Endothelial cell of umbilical vein (primary cell): ENCODE data around the gene TRIM37. TPM values are rescaled to one million over a fixed set of nuclear protein-coding genes. Genes with fewer than 3 reads are reported as not detected.

Source experiments
- BruUV-seq: library from RNA; stranded (reverse); fragments of 400-500 nt; replicated peaks from 2 replicates; lab custom pipeline; 2021; lab: Mats Ljungman, UMichigan
- CTCF ChIA-PET: fragments of 300-600, 350-600 bp; sonication (Branson Sonifier 250); formaldehyde crosslinking; loops from one replicate; lab custom pipeline; 2021; ENCODE audit warnings: antibody characterized with exemption, inconsistent platforms; lab: Charles Lee
- POLR2A ChIA-PET: fragments of 300-600, 350-600 bp; sonication (Branson Sonifier 250); formaldehyde crosslinking; loops from one replicate; lab custom pipeline; 2021; ENCODE audit warnings: antibody characterized with exemption, inconsistent platforms; lab: Charles Lee
- DNase-seq: peaks from one replicate; pipeline ENCODE4 v3.0.0-alpha.2; 2011; ENCODE audit warnings: low read depth, low spot score
- FAIRE-seq: peaks from 2 replicates; lab custom pipeline; 2011; peaks lifted over from hg19 to GRCh38; lab: Jason Lieb, UNC
- H2AFZ ChIP-seq: 2 replicates; pipeline ENCODE4 v1.6.0; 2012; ENCODE audit warnings: low read depth, low read length, control low read depth, inconsistent platforms
- H3K27ac ChIP-seq: 2 replicates; pipeline ENCODE4 v1.5.1; 2011; ENCODE audit warnings: low read depth, mild to moderate bottlenecking, control low read depth, low read length, moderate library complexity; ENCODE audit not compliant: insufficient read depth
- H3K27me3 ChIP-seq, 2 experiments: 2 replicates each; pipeline versions ENCODE4 v1.6.0 to v1.6.1; 2011; ENCODE audit warnings: low read length in 2 of 2, mixed read lengths in 1 of 2; ENCODE audit not compliant: control insufficient read depth in 2 of 2, insufficient read depth in 2 of 2
- H3K36me3 ChIP-seq, 2 experiments: 2 replicates in 1 of 2; 3 replicates in 1 of 2; pipeline ENCODE4 v1.5.1; 2011; ENCODE audit warnings: low read length in 2 of 2, mild to moderate bottlenecking in 1 of 2, moderate library complexity in 1 of 2; ENCODE audit not compliant: control insufficient read depth in 2 of 2, insufficient read depth in 2 of 2; ENCODE audit errors: extremely low read depth in 1 of 2
- H3K4me1 ChIP-seq: 3 replicates; pipeline ENCODE4 v1.5.1; 2011; ENCODE audit warnings: mild to moderate bottlenecking, low read length; ENCODE audit not compliant: control insufficient read depth, insufficient read depth; ENCODE audit errors: extremely low read depth
- H3K4me2 ChIP-seq: 2 replicates; pipeline ENCODE4 v1.6.1; 2011; ENCODE audit warnings: low read length, control low read depth, mixed read lengths; ENCODE audit not compliant: insufficient read depth
- H3K4me3 ChIP-seq, 3 experiments: fragments of 200-600 bp in 1 of 3; sonication (generic), shearing (Covaris generic) in 1 of 3; replicated peaks in 1 of 3; 2 replicates each; pipeline ENCODE4 v1.5.1; 2011 to 2016; ENCODE audit warnings: control low read depth in 3 of 3, low read length in 3 of 3, mild to moderate bottlenecking in 2 of 3, inconsistent platforms in 1 of 3, low read depth in 1 of 3, moderate library complexity in 1 of 3; ENCODE audit not compliant: insufficient read depth in 1 of 3
- H3K79me2 ChIP-seq: 2 replicates; pipeline ENCODE4 v1.6.0; 2012; ENCODE audit warnings: low read length, inconsistent platforms; ENCODE audit not compliant: control insufficient read depth, insufficient read depth
- H3K9ac ChIP-seq: replicated peaks from 2 replicates; pipeline ENCODE3; 2011; ENCODE audit warnings: low read length, control low read depth; ENCODE audit not compliant: insufficient read depth; ENCODE audit errors: extremely low read depth
- H3K9me1 ChIP-seq: replicated peaks from 3 replicates; pipeline ENCODE4 v1.6.0; 2011; ENCODE audit warnings: mild to moderate bottlenecking, low read length; ENCODE audit not compliant: control insufficient read depth, insufficient read depth; ENCODE audit errors: extremely low read depth
- H3K9me3 ChIP-seq: replicated peaks from 2 replicates; pipeline ENCODE4 v1.5.1; 2012; ENCODE audit warnings: low read length, inconsistent platforms; ENCODE audit not compliant: control insufficient read depth, insufficient read depth
- H4K20me1 ChIP-seq: replicated peaks from 2 replicates; pipeline ENCODE3; 2011; ENCODE audit warnings: mild to moderate bottlenecking, low read length; ENCODE audit not compliant: control insufficient read depth, insufficient read depth; ENCODE audit errors: extremely low read depth
- EZH2 ChIP-seq: IDR thresholded peaks from 2 replicates; pipeline ENCODE4 v1.6.1; 2012; ENCODE audit warnings: borderline replicate concordance, low read depth, mild to moderate bottlenecking, moderate library complexity, low read length, inconsistent platforms; ENCODE audit not compliant: severe bottlenecking
- FOS ChIP-seq: IDR thresholded peaks from 2 replicates; pipeline ENCODE4 v1.6.1; 2011; ENCODE audit warnings: mild to moderate bottlenecking, low read length, moderate library complexity, borderline replicate concordance; ENCODE audit not compliant: insufficient read depth
- GATA2 ChIP-seq: IDR thresholded peaks from 2 replicates; pipeline ENCODE4 v1.7.0; 2011; ENCODE audit warnings: low read depth, mild to moderate bottlenecking, moderate library complexity, mixed read lengths, low read length; ENCODE audit not compliant: insufficient read length, insufficient read depth
- JUN ChIP-seq: IDR thresholded peaks from 2 replicates; pipeline ENCODE4 v1.6.1; 2011; ENCODE audit warnings: borderline replicate concordance, low read depth; ENCODE audit not compliant: insufficient read length, insufficient read depth
- MYC ChIP-seq: IDR thresholded peaks from one replicate; pipeline ENCODE4 v1.6.1; 2011; ENCODE audit warnings: mild to moderate bottlenecking, low read depth, low read length
- POLR2A ChIP-seq: IDR thresholded peaks from 2 replicates; pipeline ENCODE4 v1.6.1; 2012; ENCODE audit warnings: low read depth, mild to moderate bottlenecking, control low read depth, low read length
- POLR2AphosphoS5 ChIP-seq: IDR thresholded peaks from 2 replicates; pipeline ENCODE4 v1.6.1; 2012; ENCODE audit warnings: low read depth, mild to moderate bottlenecking, control low read depth, low read length, moderate library complexity; ENCODE audit not compliant: insufficient read depth
- dilution Hi-C: fragments of 300-500 bp; cut with MboI; formaldehyde crosslinking; loops from one replicate; pipeline ENCODE4 v1.15.0; 2019; ENCODE audit warnings: low sequenced_read_pairs; ENCODE audit not compliant: extremely low pct_ligation_motif_present
- intact Hi-C: fragments of 100-400 bp; cut with micrococcal nuclease; formaldehyde crosslinking; loops from one replicate; pipeline ENCODE4 v1.10.0; 2022
- polyA plus RNA-seq, 4 experiments: library from polyadenylated mRNA; depleted of rRNA in 3 of 4; stranded (reverse) in 3 of 4; unstranded in 1 of 4; fragments of >200 nt; gene quantifications; 2 replicates each; pipeline versions ENCODE4 v1.2.1 to v1.2.3, GENCODE V29; 2011 to 2012; ENCODE audit warnings: missing spikeins in 1 of 4
- total RNA-seq: library from RNA; stranded (reverse); gene quantifications from 2 replicates; pipeline ENCODE4 v1.2.3, GENCODE V29; 2021
- TF ChIP-seq, protein P1 (sequence below), 2 donors: IDR thresholded peaks; 1 replicate in 1 of 2; 2 replicates in 1 of 2; pipeline ENCODE4 v1.5.1; 2011; ENCODE audit warnings: low read length in 2 of 2, mild to moderate bottlenecking in 2 of 2, moderate library complexity in 2 of 2, control low read depth in 1 of 2, inconsistent platforms in 1 of 2, low read depth in 1 of 2; ENCODE audit not compliant: insufficient read depth in 1 of 2; ENCODE audit errors: extremely low read depth in 1 of 2
- TF ChIP-seq, protein P2 (sequence below): IDR thresholded peaks from 2 replicates; pipeline ENCODE4 v1.6.1; 2011; ENCODE audit not compliant: insufficient read depth, insufficient read length

Gene TRIM37
- total and polyA plus RNA-seq, 2 donors (not counting 3 experiments of a cell fraction or from before 2014, with no cell fraction given) = 18.8 to 41.9 TPM

DNA sequence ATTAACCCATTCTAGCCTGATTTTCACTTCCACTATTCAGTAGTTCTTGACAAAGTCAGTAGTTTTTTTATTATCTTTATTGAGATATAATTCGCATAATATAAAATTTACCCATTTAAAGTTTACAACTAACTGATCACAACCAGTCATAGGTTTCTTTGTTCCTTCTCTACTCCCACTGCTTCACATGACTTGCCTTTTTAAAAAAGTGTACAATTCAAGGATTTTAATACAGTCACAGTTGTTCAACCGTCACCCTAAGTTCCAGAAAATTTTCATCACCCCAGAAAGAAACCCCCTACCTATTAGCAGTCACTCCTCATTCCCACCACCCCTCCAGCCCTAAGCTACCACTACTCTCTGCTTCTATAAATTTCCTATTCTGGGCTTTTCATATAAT lies 162.5 kb downstream of the TRIM37 start:
- POLR2A ChIA-PET = no interaction called here

More for the DNA sequence above, 162.5 kb downstream of the TRIM37 start:
- H3K36me3 ChIP-seq = no peaks in the 10 kb centered on the region
- TF ChIP-seq FOS (no peak), GATA2 (no peak), MYC (no peak), POLR2A (no peak), POLR2AphosphoS5 (no peak), EZH2 (no peak), JUN (no peak)
- TF ChIP-seq, protein P1, sequence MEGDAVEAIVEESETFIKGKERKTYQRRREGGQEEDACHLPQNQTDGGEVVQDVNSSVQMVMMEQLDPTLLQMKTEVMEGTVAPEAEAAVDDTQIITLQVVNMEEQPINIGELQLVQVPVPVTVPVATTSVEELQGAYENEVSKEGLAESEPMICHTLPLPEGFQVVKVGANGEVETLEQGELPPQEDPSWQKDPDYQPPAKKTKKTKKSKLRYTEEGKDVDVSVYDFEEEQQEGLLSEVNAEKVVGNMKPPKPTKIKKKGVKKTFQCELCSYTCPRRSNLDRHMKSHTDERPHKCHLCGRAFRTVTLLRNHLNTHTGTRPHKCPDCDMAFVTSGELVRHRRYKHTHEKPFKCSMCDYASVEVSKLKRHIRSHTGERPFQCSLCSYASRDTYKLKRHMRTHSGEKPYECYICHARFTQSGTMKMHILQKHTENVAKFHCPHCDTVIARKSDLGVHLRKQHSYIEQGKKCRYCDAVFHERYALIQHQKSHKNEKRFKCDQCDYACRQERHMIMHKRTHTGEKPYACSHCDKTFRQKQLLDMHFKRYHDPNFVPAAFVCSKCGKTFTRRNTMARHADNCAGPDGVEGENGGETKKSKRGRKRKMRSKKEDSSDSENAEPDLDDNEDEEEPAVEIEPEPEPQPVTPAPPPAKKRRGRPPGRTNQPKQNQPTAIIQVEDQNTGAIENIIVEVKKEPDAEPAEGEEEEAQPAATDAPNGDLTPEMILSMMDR (IDR thresholded peaks at IDR 0.05; ENCODE audit: extremely low read depth in 1 of 2, insufficient read depth in 1 of 2, low read depth in 1 of 2, low read length in 2 of 2) = no peak
- TF ChIP-seq, protein P2, sequence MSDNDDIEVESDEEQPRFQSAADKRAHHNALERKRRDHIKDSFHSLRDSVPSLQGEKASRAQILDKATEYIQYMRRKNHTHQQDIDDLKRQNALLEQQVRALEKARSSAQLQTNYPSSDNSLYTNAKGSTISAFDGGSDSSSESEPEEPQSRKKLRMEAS = no peak
- CTCF ChIA-PET = no interaction called here
- H2AFZ ChIP-seq = no peak overlapping the region
- no peak overlapping the region for H3K4me2 ChIP-seq
- no peaks in the 10 kb centered on the region for H4K20me1 ChIP-seq
- dilution Hi-C loops (no loop called here), intact Hi-C loops (no loop called here)
- BruUV-seq = no TSS peak
- no peaks in the 10 kb centered on the region for H3K79me2 ChIP-seq
- H3K4me1 ChIP-seq = no peaks in the 10 kb centered on the region
- H3K9ac ChIP-seq = no peak overlapping the region
- H3K27ac ChIP-seq = no peak overlapping the region
- no peaks in the 10 kb centered on the region for H3K27me3 ChIP-seq
- no peak overlapping the region for H3K4me3 ChIP-seq
- H3K9me1 ChIP-seq = no peaks in the 10 kb centered on the region
- no peaks in the 10 kb centered on the region for H3K9me3 ChIP-seq
- no peak for DNase-seq
- FAIRE-seq = no peak
